Erythroblast (primary cell): ENCODE results near the gene PLCZ1.

ENCODE experiments used
- GATA1 ChIP-seq: IDR thresholded peaks from 2 replicates; pipeline ENCODE4 v1.6.1; 2011; ENCODE audit warnings: low read depth, mild to moderate bottlenecking, control low read depth, low read length, moderate library complexity
- POLR2A ChIP-seq: IDR thresholded peaks from 2 replicates; pipeline ENCODE4 v1.6.1; 2011; ENCODE audit warnings: mild to moderate bottlenecking, low read length

DNA sequence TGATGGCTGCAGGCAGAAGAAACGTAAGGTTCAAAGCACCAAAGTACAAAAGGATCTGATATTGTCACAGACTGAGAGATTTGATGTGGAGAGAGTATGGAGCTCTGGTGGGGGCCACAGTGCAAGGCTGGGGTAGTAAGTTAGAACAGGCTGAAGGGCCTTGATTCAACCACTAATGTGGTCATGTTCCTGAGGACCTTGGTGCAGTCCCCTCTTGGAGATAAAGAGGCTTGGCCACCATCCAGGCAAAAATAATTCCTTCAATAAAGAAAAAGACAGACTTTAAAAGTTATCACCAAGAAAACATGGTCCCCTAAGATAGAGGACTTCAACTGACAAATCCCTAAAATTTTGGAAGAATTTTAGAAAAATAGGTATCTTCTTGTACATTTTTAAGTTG lies 17.5 kb upstream of the PLCZ1 start:
- TF ChIP-seq POLR2A: no peak
- no peak for TF ChIP-seq GATA1
